Immature natural killer cell (primary cell): ENCODE results near the gene ATP5F1B. TPM values are rescaled to one million over a fixed set of nuclear protein-coding genes. Genes with fewer than 3 reads are reported as not detected.
A peak's percentile ranks its signal among the peaks of the same experiment; 100 is the strongest.

Experiments
- DNase-seq, 3 donors: peaks; one replicate each; pipeline ENCODE4 v3.0.0; 2022; ENCODE audit warnings: mixed read lengths in 1 of 3
- H3K27ac Mint-ChIP-seq, 6 donors: one replicate each; pipeline ENCODE4 v1.8.0; 2020; ENCODE audit warnings: mixed read lengths in 6 of 6, mild to moderate bottlenecking in 5 of 6, inconsistent platforms in 4 of 6, moderate library complexity in 3 of 6
- H3K27me3 Mint-ChIP-seq, 3 donors: one replicate each; pipeline ENCODE4 v1.8.0; 2020 to 2021; ENCODE audit warnings: low read depth in 3 of 3, mild to moderate bottlenecking in 3 of 3, mixed read lengths in 3 of 3, moderate library complexity in 3 of 3, inconsistent platforms in 1 of 3
- H3K36me3 Mint-ChIP-seq, 3 donors: one replicate each; pipeline ENCODE4 v1.8.0; 2020; ENCODE audit warnings: mixed read lengths in 3 of 3, inconsistent platforms in 2 of 3, mild to moderate bottlenecking in 2 of 3
- H3K4me1 Mint-ChIP-seq, 2 donors: one replicate each; pipeline ENCODE4 v1.8.0; 2020; ENCODE audit warnings: inconsistent platforms in 2 of 2, mild to moderate bottlenecking in 2 of 2, mixed read lengths in 2 of 2, moderate library complexity in 1 of 2
- H3K4me3 Mint-ChIP-seq, 5 donors: one replicate each; pipeline ENCODE4 v1.8.0; 2020; ENCODE audit warnings: mild to moderate bottlenecking in 5 of 5, mixed read lengths in 5 of 5, inconsistent platforms in 3 of 5, moderate library complexity in 3 of 5
- H3K9me3 Mint-ChIP-seq, 6 donors: one replicate each; pipeline ENCODE4 v1.8.0; 2020; ENCODE audit warnings: mild to moderate bottlenecking in 6 of 6, mixed read lengths in 6 of 6, inconsistent platforms in 4 of 6, moderate library complexity in 3 of 6
- polyA plus RNA-seq, 3 donors: library from polyadenylated mRNA; unstranded; fragments of 300-500 nt; fragmentation: Illumina TruSeq; gene quantifications; one replicate each; pipeline ENCODE4 v1.2.3, GENCODE V29; 2021

ATP5F1B gene
- 1,000 to 10,000 TPM in 1 of 3 donors, 100 to 1,000 TPM in 2; 795 to 1,475 (median 867) TPM for polyA plus RNA-seq

GRCh38 chr12:56645717-56646446, at the start of gene ATP5F1B:
Gene ATP5F1B, minus strand, starts transcription at chr12:56645984. Its CDS starts 21 bp downstream, at chr12:56645963.
- DNase-seq: peak; percentile 95 to 96 (median 96)
- Mint-ChIP-seq H3K4me1 (peaks cover 34 to 42% of the 10 kb centered on the region in 2 donors), H3K36me3 (peaks cover 7 to 22% (median 14%) of the 10 kb centered on the region in 3 donors), H3K27me3 (peaks cover 7 to 10% (median 8%) of the 10 kb centered on the region in 3 donors), H3K4me3 (peak within 1 kb of the TSS; percentile 84 to 96 (median 93)), H3K9me3 (no peaks in the 10 kb centered on the region), H3K27ac (peak within 1 kb of the TSS; percentile 95 to 100 (median 98))

GRCh38 chr12:56694161-56694560, 48.4 kb upstream of the ATP5F1B start:
- no peak for DNase-seq
- Mint-ChIP-seq H3K4me3 (no peak overlapping the region), H3K27me3 (peaks cover 0 to 1% (median 0%) of the 10 kb centered on the region in 3 donors), H3K4me1 (peaks cover 2% of the 10 kb centered on the region in 2 donors), H3K36me3 (no peaks in the 10 kb centered on the region), H3K9me3 (no peaks in the 10 kb centered on the region), H3K27ac (no peak overlapping the region)

GRCh38 chr12:56688846-56689109, 43.0 kb upstream of the ATP5F1B start:
- no peak for DNase-seq
- no peaks in the 10 kb centered on the region for H3K9me3 Mint-ChIP-seq
- peak overlapping the region; percentile 96 to 100 (median 99) for H3K27ac Mint-ChIP-seq
- H3K27me3 Mint-ChIP-seq: peaks cover 9 to 31% (median 29%) of the 10 kb centered on the region in 3 donors
- peaks cover 3 to 4% (median 4%) of the 10 kb centered on the region in 3 donors for H3K36me3 Mint-ChIP-seq
- H3K4me3 Mint-ChIP-seq: peak overlapping the region; percentile 98 to 100 (median 99)
- peaks cover 40 to 44% of the 10 kb centered on the region in 2 donors for H3K4me1 Mint-ChIP-seq

- Mint-ChIP-seq H3K36me3 (peaks cover 3 to 4% (median 4%) of the 10 kb centered on the region in 3 donors), H3K27ac (peak within 1 kb of the TSS; percentile 96 to 100 (median 99)), H3K4me3 (peak within 1 kb of the TSS; percentile 98 to 100 (median 99)), H3K27me3 (peaks cover 9 to 31% (median 29%) of the 10 kb centered on the region in 3 donors), H3K9me3 (no peaks in the 10 kb centered on the region), H3K4me1 (peaks cover 40 to 46% of the 10 kb centered on the region in 2 donors)
- DNase-seq: peak; percentile 97 to 99 (median 98)
Measured at GRCh38 chr12:56688129-56688845, 42.5 kb upstream of the ATP5F1B start, which contains the start of gene PTGES3. Gene PTGES3, minus strand, starts transcription at chr12:56688284. Its CDS starts 285 bp downstream, at chr12:56687999.

- DNase-seq: peak in 2 of 3 donors; percentile 41 to 47
- peaks cover 13 to 34% (median 31%) of the 10 kb centered on the region in 3 donors for H3K27me3 Mint-ChIP-seq
- H3K36me3 Mint-ChIP-seq: peaks cover 3 to 4% (median 4%) of the 10 kb centered on the region in 3 donors
- H3K9me3 Mint-ChIP-seq: no peaks in the 10 kb centered on the region
- peak overlapping the region; percentile 96 to 100 (median 99) for H3K27ac Mint-ChIP-seq
- H3K4me3 Mint-ChIP-seq: peak overlapping the region; percentile 98 to 100 (median 99)
- peaks cover 46 to 52% of the 10 kb centered on the region in 2 donors for H3K4me1 Mint-ChIP-seq
Measured at GRCh38 chr12:56687223-56688128, 41.7 kb upstream of the ATP5F1B start.

GRCh38 chr12:56684745-56685359, 39.1 kb upstream of the ATP5F1B start:
- no peaks in the 10 kb centered on the region for H3K9me3 Mint-ChIP-seq
- peaks cover 3 to 4% (median 4%) of the 10 kb centered on the region in 3 donors for H3K36me3 Mint-ChIP-seq
- peaks cover 13 to 34% (median 31%) of the 10 kb centered on the region in 3 donors for H3K27me3 Mint-ChIP-seq
- DNase-seq: peak in 1 of 3 donors; percentile 16
- H3K4me3 Mint-ChIP-seq: peak overlapping the region; percentile 63 to 100 (median 83)
- H3K4me1 Mint-ChIP-seq: peaks cover 60 to 63% of the 10 kb centered on the region in 2 donors
- H3K27ac Mint-ChIP-seq: peak overlapping the region; percentile 88 to 99 (median 92)

GRCh38 chr12:56682323-56682722, 36.5 kb upstream of the ATP5F1B start:
- Mint-ChIP-seq H3K4me3 (peak overlapping the region in 3 of 5 donors; percentile 36 to 64 (median 50)), H3K27me3 (peaks cover 10 to 20% (median 19%) of the 10 kb centered on the region in 3 donors), H3K4me1 (peaks cover 63 to 74% of the 10 kb centered on the region in 2 donors), H3K36me3 (peaks cover 3 to 4% (median 4%) of the 10 kb centered on the region in 3 donors), H3K9me3 (no peaks in the 10 kb centered on the region), H3K27ac (peak overlapping the region; percentile 24 to 81 (median 66))
- DNase-seq: no peak

GRCh38 chr12:56679883-56680575, 34.2 kb upstream of the ATP5F1B start:
- Mint-ChIP-seq H3K9me3 (no peaks in the 10 kb centered on the region), H3K4me3 (peak overlapping the region in 1 of 5 donors; percentile 21), H3K36me3 (peaks cover 3 to 4% (median 4%) of the 10 kb centered on the region in 3 donors), H3K27ac (peak overlapping the region in 5 of 6 donors; percentile 17 to 65 (median 51)), H3K27me3 (peaks cover 6 to 10% (median 7%) of the 10 kb centered on the region in 3 donors), H3K4me1 (peaks cover 65 to 74% of the 10 kb centered on the region in 2 donors)
- no peak for DNase-seq

GRCh38 chr12:56678852-56679251, 33.1 kb upstream of the ATP5F1B start:
- H3K27me3 Mint-ChIP-seq: peaks cover under 1 to 7% (median 5%) of the 10 kb centered on the region in 3 donors
- DNase-seq: no peak
- H3K27ac Mint-ChIP-seq: peak overlapping the region in 4 of 6 donors; percentile 16 to 72 (median 46)
- H3K9me3 Mint-ChIP-seq: no peaks in the 10 kb centered on the region
- peaks cover 61 to 68% of the 10 kb centered on the region in 2 donors for H3K4me1 Mint-ChIP-seq
- peak overlapping the region in 1 of 5 donors; percentile 7 for H3K4me3 Mint-ChIP-seq
- peaks cover under 1% of the 10 kb centered on the region in 3 donors for H3K36me3 Mint-ChIP-seq

GRCh38 chr12:56677680-56678079, 31.9 kb upstream of the ATP5F1B start:
- no peak for DNase-seq
- peak overlapping the region in 2 of 6 donors; percentile 1 to 64 for H3K27ac Mint-ChIP-seq
- H3K4me3 Mint-ChIP-seq: no peak overlapping the region
- H3K36me3 Mint-ChIP-seq: peaks cover 0 to 3% (median 0%) of the 10 kb centered on the region in 3 donors
- no peaks in the 10 kb centered on the region for H3K9me3 Mint-ChIP-seq
- peaks cover 62 to 69% of the 10 kb centered on the region in 2 donors for H3K4me1 Mint-ChIP-seq
- peaks cover 0 to 2% (median 2%) of the 10 kb centered on the region in 3 donors for H3K27me3 Mint-ChIP-seq

- no peak for DNase-seq
- peak overlapping the region in 3 of 6 donors; percentile 28 to 48 (median 33) for H3K27ac Mint-ChIP-seq
- H3K4me1 Mint-ChIP-seq: peaks cover 61 to 69% of the 10 kb centered on the region in 2 donors
Measured at GRCh38 chr12:56676851-56677580, 31.2 kb upstream of the ATP5F1B start.

More at GRCh38 chr12:56676851-56677580, 31.2 kb upstream of the ATP5F1B start:
- Mint-ChIP-seq H3K27me3 (peaks cover 0 to 2% (median 2%) of the 10 kb centered on the region in 3 donors), H3K4me3 (no peak overlapping the region), H3K36me3 (peaks cover 0 to 4% (median 2%) of the 10 kb centered on the region in 3 donors), H3K9me3 (no peaks in the 10 kb centered on the region)
